Activated T-cell treated with anti-CD3 and anti-CD28 coated beads, Interleukin-2, amount 50 U/mL, for 4 hours (primary cell): ENCODE data around the gene ITPR3. TPM values are rescaled to one million over a fixed set of nuclear protein-coding genes. Genes with fewer than 3 reads are reported as not detected.

Experiments used
- ATAC-seq, 2 donors: fragments of 200-7000 bp; cut with Tn5 transposase; one replicate each; pipeline ENCODE4 v1.10.0; 2021
- DNase-seq: peaks from one replicate; pipeline ENCODE4 v3.0.0-alpha.2; 2020
- H3K27me3 Mint-ChIP-seq: one replicate; pipeline ENCODE4 v1.8.0; 2021; ENCODE audit warnings: low read depth, mixed read lengths
- H3K36me3 Mint-ChIP-seq: one replicate; pipeline ENCODE4 v1.8.0; 2022; ENCODE audit warnings: mixed read lengths; ENCODE audit not compliant: insufficient read depth
- H3K4me1 Mint-ChIP-seq: one replicate; pipeline ENCODE4 v1.8.0; 2021; ENCODE audit warnings: low read depth, mixed read lengths
- H3K4me3 Mint-ChIP-seq: one replicate; pipeline ENCODE4 v1.8.0; 2021; ENCODE audit warnings: mild to moderate bottlenecking, moderate library complexity, mixed read lengths
- H3K9me3 Mint-ChIP-seq: one replicate; pipeline ENCODE4 v1.8.0; 2021; ENCODE audit warnings: mixed read lengths
- total RNA-seq, 3 donors: library from RNA; stranded (reverse); gene quantifications; one replicate each; pipeline ENCODE4 v1.2.1, GENCODE V29; 2021

ITPR3 gene
- total RNA-seq, 3 donors from 2014 or later: 34.6 to 37.2 (median 35.5) TPM

DNA sequence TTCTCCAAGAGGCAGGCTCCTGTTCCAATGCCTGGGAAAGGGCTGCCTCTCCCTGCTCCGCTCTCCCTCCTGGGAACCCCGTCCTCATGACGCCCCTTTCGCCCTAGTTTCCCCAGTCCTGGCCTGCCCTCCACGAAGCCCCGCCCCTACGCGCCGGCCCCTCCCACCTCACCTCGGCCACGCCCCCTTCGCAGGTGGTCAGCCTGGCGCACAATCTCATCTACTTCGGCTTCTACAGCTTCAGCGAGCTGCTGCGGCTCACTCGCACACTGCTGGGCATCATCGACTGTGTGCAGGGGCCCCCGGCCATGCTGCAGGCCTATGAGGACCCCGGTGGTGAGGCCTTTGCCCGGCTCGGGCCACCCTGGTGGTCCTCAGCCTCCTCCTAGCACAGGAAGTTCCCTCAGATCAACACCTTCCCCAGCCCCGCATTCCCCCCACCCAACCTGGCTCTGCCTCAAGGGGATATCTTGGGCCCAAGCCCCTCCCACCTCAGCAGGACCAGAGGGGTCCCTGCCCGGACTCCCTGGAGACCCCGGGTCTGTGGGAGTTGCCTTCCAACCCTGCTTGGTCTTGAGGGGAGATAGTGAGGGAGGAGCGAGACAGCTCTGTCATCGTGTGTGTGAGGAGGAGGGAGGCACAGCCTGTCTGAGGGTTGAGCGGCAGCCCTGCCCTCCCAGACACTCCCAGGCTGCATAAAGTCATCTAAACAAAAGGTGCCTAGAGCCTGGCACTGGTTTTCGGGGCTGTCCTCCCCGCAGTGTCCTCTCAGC, 50.0 kb downstream of the ITPR3 start:
- Mint-ChIP-seq H3K4me1 (peaks cover 15% of the 10 kb centered on the region), H3K4me3 (no peak overlapping the region), H3K27me3 (no peaks in the 10 kb centered on the region), H3K36me3 (peaks cover 34% of the 10 kb centered on the region), H3K9me3 (no peaks in the 10 kb centered on the region)
- ATAC-seq (no peak), DNase-seq (no peak)

GRCh38 chr6:33671744-33672072, 50.6 kb downstream of the ITPR3 start:
- no peak for DNase-seq
- Mint-ChIP-seq H3K4me1 (peaks cover 15% of the 10 kb centered on the region), H3K4me3 (no peak overlapping the region), H3K36me3 (peaks cover 35% of the 10 kb centered on the region), H3K9me3 (no peaks in the 10 kb centered on the region), H3K27me3 (no peaks in the 10 kb centered on the region)
- ATAC-seq: no peak

- no peak overlapping the region for H3K4me3 Mint-ChIP-seq
- H3K36me3 Mint-ChIP-seq: peaks cover 39% of the 10 kb centered on the region
- no peak for DNase-seq
- no peaks in the 10 kb centered on the region for H3K9me3 Mint-ChIP-seq
- ATAC-seq: no peak
- no peaks in the 10 kb centered on the region for H3K27me3 Mint-ChIP-seq
- H3K4me1 Mint-ChIP-seq: peaks cover 15% of the 10 kb centered on the region
Measured at GRCh38 chr6:33672808-33673207, 51.7 kb downstream of the ITPR3 start.

DNA sequence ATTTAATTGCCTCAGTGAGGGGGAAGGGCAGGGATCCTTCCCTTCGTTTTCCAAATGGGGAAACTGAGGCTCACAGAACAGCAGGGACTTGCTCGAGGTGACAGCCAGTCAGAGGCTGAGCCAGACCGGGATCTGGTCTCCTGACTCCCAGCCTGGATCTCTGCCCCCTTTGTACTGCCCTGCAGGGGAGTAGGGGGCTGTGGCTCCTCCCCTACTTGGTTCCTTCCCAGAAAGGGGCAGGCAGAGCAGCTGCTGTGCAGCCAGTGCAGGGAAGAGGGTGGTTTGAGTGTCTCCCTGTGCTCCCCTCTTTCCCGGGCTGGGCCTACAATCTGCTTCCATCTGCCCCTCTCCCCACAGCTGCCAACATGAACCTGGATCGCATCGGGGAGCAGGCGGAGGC, 52.7 kb downstream of the ITPR3 start:
- H3K27me3 Mint-ChIP-seq: no peaks in the 10 kb centered on the region

DNA sequence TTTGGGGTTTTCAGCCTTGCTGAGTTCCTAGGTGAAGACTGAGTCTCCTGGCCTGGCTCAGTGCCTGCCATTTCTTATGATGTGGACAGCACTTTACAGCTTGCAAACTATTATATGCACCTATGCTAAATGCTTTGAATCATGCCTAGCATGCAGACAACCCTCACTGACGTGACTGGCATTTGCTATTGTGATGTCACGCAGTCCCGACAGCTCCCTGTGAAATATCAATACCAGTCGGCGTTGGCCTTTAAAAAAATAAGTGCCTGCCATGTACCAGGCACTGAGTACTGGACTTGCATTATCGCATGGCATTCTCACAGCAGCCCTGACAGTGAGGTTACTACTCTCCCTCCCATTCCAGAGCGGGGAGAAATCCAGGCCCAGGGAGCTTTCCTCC, 54.8 kb downstream of the ITPR3 start:
- Mint-ChIP-seq H3K27me3 (no peaks in the 10 kb centered on the region), H3K4me3 (no peak overlapping the region), H3K4me1 (no peaks in the 10 kb centered on the region), H3K36me3 (peaks cover 41% of the 10 kb centered on the region), H3K9me3 (no peaks in the 10 kb centered on the region)
- no peak for DNase-seq
- ATAC-seq: no peak

More for the DNA sequence above, 52.7 kb downstream of the ITPR3 start:
- no peak for ATAC-seq
- Mint-ChIP-seq H3K4me1 (peaks cover 7% of the 10 kb centered on the region), H3K36me3 (peaks cover 36% of the 10 kb centered on the region), H3K4me3 (no peak overlapping the region), H3K9me3 (no peaks in the 10 kb centered on the region)
- no peak for DNase-seq

GRCh38 chr6:33676416-33677142, 55.5 kb downstream of the ITPR3 start:
- peaks cover 46% of the 10 kb centered on the region for H3K36me3 Mint-ChIP-seq
- DNase-seq (no peak), ATAC-seq (no peak)
- H3K27me3 Mint-ChIP-seq: no peaks in the 10 kb centered on the region
- H3K4me1 Mint-ChIP-seq: no peaks in the 10 kb centered on the region
- H3K9me3 Mint-ChIP-seq: no peaks in the 10 kb centered on the region
- no peak overlapping the region for H3K4me3 Mint-ChIP-seq

- no peak overlapping the region for H3K4me3 Mint-ChIP-seq
- ATAC-seq: no peak
- peaks cover 43% of the 10 kb centered on the region for H3K36me3 Mint-ChIP-seq
- H3K27me3 Mint-ChIP-seq: no peaks in the 10 kb centered on the region
- no peaks in the 10 kb centered on the region for H3K9me3 Mint-ChIP-seq
- DNase-seq: no peak
- peaks cover under 1% of the 10 kb centered on the region for H3K4me1 Mint-ChIP-seq
Measured at GRCh38 chr6:33677143-33677660, 56.1 kb downstream of the ITPR3 start.

DNA sequence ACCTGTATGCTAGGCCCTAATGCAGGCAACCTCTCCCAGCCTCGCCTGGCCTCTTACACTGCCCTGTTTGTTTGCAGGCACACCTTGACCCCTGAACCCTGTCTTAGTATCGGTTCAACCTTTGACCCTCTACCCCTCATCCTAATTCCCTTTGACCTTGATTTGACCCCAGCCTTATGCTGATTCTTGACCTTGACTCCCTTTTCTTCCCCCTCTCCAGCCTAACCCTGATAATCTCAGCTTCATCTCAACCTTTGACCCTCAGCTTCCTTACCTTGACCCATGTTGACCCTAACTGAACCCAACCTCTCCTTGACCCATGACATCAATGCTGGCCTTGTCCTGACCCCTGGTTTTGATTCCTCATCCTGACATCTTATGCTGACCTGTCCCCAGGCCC, 56.6 kb downstream of the ITPR3 start:
- H3K9me3 Mint-ChIP-seq: no peaks in the 10 kb centered on the region
- no peaks in the 10 kb centered on the region for H3K27me3 Mint-ChIP-seq
- peaks cover 43% of the 10 kb centered on the region for H3K36me3 Mint-ChIP-seq
- DNase-seq: no peak
- no peak overlapping the region for H3K4me3 Mint-ChIP-seq
- peaks cover 4% of the 10 kb centered on the region for H3K4me1 Mint-ChIP-seq
- no peak for ATAC-seq

DNA sequence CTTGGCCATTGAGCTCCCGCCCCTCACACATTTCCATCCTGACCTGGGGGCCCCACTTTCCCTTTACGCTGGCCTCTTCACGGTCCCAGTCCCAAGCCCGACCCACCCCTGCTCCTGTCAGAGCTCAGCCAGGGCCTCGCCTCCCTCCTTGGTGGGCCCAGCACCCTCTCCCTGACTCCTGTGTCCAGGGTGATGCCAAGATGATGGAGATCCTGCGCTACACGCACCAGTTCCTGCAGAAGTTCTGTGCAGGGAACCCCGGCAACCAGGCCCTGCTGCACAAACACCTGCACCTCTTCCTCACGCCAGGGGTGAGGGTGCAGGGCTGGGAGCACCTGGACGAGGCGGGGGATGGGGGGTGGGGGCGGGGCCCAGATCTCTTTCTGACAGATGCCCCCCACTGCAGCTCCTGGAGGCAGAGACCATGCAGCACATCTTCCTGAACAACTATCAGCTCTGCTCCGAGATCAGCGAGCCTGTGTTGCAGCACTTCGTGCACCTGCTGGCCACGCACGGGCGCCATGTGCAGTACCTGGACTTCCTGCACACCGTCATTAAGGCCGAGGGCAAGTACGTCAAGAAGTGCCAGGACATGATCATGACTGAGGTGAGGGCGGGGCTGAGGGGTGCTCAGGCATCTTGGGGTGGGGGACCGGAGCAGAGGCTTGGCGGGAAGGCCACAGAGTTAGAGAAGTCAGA, 57.3 kb downstream of the ITPR3 start:
- no peaks in the 10 kb centered on the region for H3K27me3 Mint-ChIP-seq
- no peak for DNase-seq
- H3K9me3 Mint-ChIP-seq: no peaks in the 10 kb centered on the region
- peaks cover 43% of the 10 kb centered on the region for H3K36me3 Mint-ChIP-seq
- no peak for ATAC-seq
- H3K4me1 Mint-ChIP-seq: peaks cover 10% of the 10 kb centered on the region
- H3K4me3 Mint-ChIP-seq: no peak overlapping the region

DNA sequence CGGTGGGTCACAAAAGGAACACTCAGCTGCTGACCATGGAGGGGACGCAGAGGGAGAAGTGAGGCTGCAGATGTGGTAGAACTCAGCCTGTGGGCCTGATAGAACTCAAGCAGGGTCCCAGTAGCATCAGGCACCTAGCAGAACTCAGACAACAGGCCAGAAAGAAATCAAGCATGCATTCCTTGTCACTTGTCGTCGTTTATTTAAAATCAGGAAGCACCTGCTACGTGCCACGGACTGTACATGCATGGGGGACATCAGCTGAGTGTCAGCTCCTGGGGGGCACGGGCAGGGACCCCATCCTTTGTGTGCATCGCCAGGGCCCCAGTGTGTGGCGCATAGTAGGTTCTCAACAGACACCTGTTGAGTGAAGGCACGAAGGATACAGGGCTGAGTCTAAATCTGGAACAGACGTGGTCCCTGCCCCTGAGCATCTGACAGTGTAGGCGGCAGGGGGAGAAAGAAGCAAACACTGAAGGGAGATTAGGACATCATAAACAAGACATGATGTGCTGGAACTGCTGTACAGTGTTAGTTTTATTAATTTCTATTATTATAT, 57.9 kb downstream of the ITPR3 start:
- Mint-ChIP-seq H3K9me3 (no peaks in the 10 kb centered on the region), H3K36me3 (peaks cover 44% of the 10 kb centered on the region), H3K4me1 (peaks cover 15% of the 10 kb centered on the region), H3K27me3 (no peaks in the 10 kb centered on the region), H3K4me3 (no peak overlapping the region)
- DNase-seq (no peak), ATAC-seq (no peak)

DNA sequence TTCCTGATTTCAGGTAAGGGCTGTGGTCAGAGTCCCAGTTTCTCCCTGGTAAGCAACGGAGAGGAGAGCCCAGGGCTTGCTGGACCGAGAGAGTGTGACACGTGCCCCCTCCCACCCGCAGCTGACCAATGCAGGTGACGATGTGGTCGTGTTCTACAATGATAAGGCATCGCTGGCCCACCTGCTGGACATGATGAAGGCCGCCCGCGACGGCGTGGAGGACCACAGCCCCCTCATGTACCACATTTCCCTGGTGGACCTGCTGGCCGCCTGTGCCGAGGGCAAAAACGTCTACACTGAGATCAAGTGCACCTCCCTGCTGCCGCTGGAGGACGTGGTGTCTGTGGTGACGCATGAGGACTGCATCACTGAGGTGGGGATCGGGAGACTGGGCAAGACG, 58.6 kb downstream of the ITPR3 start:
- ATAC-seq (no peak), DNase-seq (no peak)
- Mint-ChIP-seq H3K36me3 (peaks cover 42% of the 10 kb centered on the region), H3K9me3 (no peaks in the 10 kb centered on the region), H3K27me3 (no peaks in the 10 kb centered on the region), H3K4me1 (peaks cover 15% of the 10 kb centered on the region), H3K4me3 (no peak overlapping the region)

DNA sequence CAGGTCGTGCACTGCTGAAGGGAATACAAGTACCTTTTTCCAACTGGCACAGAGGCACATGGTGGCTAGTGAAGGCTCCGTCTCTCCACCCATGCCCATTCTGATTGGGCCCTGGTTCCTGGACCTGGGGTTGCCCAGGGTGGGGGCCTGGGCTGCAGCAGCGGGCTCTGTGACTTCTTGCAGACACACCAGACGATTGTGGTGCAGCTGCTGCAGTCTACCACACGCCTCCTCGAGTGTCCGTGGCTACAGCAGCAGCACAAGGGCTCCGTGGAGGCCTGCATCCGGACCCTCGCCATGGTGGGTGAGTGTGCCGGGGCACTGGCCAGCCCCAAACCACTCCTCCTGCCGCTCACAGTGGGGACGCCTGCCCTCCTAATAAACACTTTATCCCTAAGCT, 61.2 kb downstream of the ITPR3 start:
- H3K9me3 Mint-ChIP-seq: no peaks in the 10 kb centered on the region
- no peak for DNase-seq
- H3K4me1 Mint-ChIP-seq: peaks cover 15% of the 10 kb centered on the region
- no peak for ATAC-seq
- no peak overlapping the region for H3K4me3 Mint-ChIP-seq
- peaks cover 42% of the 10 kb centered on the region for H3K36me3 Mint-ChIP-seq
- H3K27me3 Mint-ChIP-seq: no peaks in the 10 kb centered on the region

GRCh38 chr6:33683051-33683571, 62.0 kb downstream of the ITPR3 start:
- peak; percentile 61 to 79 for ATAC-seq
- Mint-ChIP-seq H3K4me3 (no peak overlapping the region), H3K36me3 (peaks cover 37% of the 10 kb centered on the region), H3K4me1 (peaks cover 15% of the 10 kb centered on the region), H3K27me3 (no peaks in the 10 kb centered on the region), H3K9me3 (no peaks in the 10 kb centered on the region)
- DNase-seq: peak; percentile 38
